Measurements from ENCODE around the gene LIPF. TPM values are rescaled to one million over a fixed set of nuclear protein-coding genes. Genes with fewer than 3 reads are reported as not detected.

Gene LIPF
- total and polyA plus RNA-seq, 2 of the 4 experiments (the other 2 are of a cell fraction), result not detected

DNA sequence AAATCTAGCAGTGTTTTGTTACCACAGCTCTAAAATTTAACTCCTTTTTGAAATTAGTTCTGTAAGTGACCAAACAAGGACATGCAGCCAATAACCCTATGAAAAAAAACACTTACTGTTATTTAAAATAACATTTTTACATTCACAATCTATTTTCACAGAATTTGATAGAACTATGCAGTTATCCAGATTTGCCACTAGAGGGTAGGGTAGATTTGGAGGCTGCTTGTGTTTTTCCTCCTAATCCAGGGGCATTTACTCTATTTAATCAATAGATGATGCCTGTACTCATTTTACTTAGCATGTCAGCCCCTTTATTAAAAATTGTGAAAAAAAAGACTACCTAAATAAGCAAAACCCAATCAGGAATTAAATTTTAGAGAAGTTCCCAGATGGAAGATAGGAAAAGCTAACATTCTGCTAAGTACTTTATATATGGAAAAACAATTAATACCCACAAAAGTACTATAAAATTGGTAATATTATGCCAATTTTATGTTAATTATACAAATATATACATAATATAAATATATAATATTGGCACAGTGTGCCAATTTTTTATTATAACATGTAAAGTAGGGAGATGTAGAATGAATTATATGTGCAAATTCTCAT is 23.7 kb downstream of the LIPF start:
- H3K9ac ChIP-seq (ENCODE audit: low read depth, low read length), result no peak overlapping the region
- dilution Hi-C loops (cut with HindIII; ENCODE audit: low sequenced_read_pairs, unreplicated experiment), result no loop called here
- H3K27ac ChIP-seq (ENCODE audit: insufficient read depth, low read length), result no peak overlapping the region
- H4K91ac ChIP-seq (ENCODE audit: insufficient read depth, low read depth, low read length), result no peak overlapping the region
- H3K4me3 ChIP-seq (ENCODE audit: insufficient read depth, low read depth, low read length), result no peak overlapping the region
- no peak overlapping the region for H3K14ac ChIP-seq (replicated peaks; ENCODE audit: low read depth, low read length)
- POLR2A ChIA-PET (ENCODE audit: unreplicated experiment), result no interaction called here
- H2AK9ac ChIP-seq (replicated peaks; ENCODE audit: low read depth, low read length, poor library complexity), result no peak overlapping the region
- no peaks in the 10 kb centered on the region for H4K20me1 ChIP-seq (ENCODE audit: insufficient read depth, low read length)
- H3K9me3 ChIP-seq (ENCODE audit: control insufficient read depth, insufficient read depth, low read length), result no peaks in the 10 kb centered on the region
- ATAC-seq (ENCODE audit: low read depth) (peak; percentile 72; the same call in 1 of the 2 replicates), DNase-seq (peak; percentile 24)
- no peaks in the 10 kb centered on the region for H3K36me3 ChIP-seq (ENCODE audit: control insufficient read depth, insufficient read depth, low read length)
- no peak overlapping the region for H3K18ac ChIP-seq (ENCODE audit: low read depth, low read length)
- no peak overlapping the region for H3K56ac ChIP-seq (ENCODE audit: extremely low read depth, insufficient read depth, low read length)
- no peaks in the 10 kb centered on the region; the same call in 1 of the 2 replicates for H3K27me3 ChIP-seq (ENCODE audit: control insufficient read depth, insufficient read depth, low read length)
- intact Hi-C loops (cut with micrococcal nuclease), result loop anchor here (1.0 to 2.0 kb wide), 2 partner anchors 123 kb away; no protein-coding TSS in a partner anchor
- no peak overlapping the region for H2BK5ac ChIP-seq (ENCODE audit: low read depth, low read length, poor library complexity, severe bottlenecking)
- in situ Hi-C loops (cut with MboI; ENCODE audit: low sequenced_read_pairs), result no loop called here
- no peak overlapping the region for H3K4ac ChIP-seq (ENCODE audit: low read depth, low read length)
- TF ChIP-seq FOS (IDR thresholded peaks at IDR 0.05; ENCODE audit: low read depth, low read length) (no peak), MXI1 (IDR thresholded peaks at IDR 0.05; ENCODE audit: borderline replicate concordance, low read depth, low read length) (no peak), RAD21 (IDR thresholded peaks at IDR 0.05; ENCODE audit: low read length) (peak; percentile 69), BHLHE40 (IDR thresholded peaks at IDR 0.05; ENCODE audit: low read depth, low read length) (no peak), MAZ (IDR thresholded peaks at IDR 0.05; ENCODE audit: borderline replicate concordance, low read depth, low read length) (no peak), RCOR1 (IDR thresholded peaks at IDR 0.05; ENCODE audit: insufficient replicate concordance, low read length) (no peak), CHD1 (IDR thresholded peaks at IDR 0.05; ENCODE audit: low read depth, low read length) (no peak), MAFK (IDR thresholded peaks at IDR 0.05; ENCODE audit: low read depth, low read length) (no peak), POLR2A (IDR thresholded peaks at IDR 0.05; ENCODE audit: low read depth, low read length) (no peak), SMC3 (IDR thresholded peaks at IDR 0.05; ENCODE audit: low read depth, low read length) (peak; percentile 60)
- TF ChIP-seq, protein P1, sequence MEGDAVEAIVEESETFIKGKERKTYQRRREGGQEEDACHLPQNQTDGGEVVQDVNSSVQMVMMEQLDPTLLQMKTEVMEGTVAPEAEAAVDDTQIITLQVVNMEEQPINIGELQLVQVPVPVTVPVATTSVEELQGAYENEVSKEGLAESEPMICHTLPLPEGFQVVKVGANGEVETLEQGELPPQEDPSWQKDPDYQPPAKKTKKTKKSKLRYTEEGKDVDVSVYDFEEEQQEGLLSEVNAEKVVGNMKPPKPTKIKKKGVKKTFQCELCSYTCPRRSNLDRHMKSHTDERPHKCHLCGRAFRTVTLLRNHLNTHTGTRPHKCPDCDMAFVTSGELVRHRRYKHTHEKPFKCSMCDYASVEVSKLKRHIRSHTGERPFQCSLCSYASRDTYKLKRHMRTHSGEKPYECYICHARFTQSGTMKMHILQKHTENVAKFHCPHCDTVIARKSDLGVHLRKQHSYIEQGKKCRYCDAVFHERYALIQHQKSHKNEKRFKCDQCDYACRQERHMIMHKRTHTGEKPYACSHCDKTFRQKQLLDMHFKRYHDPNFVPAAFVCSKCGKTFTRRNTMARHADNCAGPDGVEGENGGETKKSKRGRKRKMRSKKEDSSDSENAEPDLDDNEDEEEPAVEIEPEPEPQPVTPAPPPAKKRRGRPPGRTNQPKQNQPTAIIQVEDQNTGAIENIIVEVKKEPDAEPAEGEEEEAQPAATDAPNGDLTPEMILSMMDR (conservative IDR thresholded peaks at IDR 0.05; ENCODE audit: low read depth, low read length), result peak; percentile 75
- H2BK15ac ChIP-seq (ENCODE audit: low read depth, low read length), result no peak overlapping the region
- no peaks in the 10 kb centered on the region for H3K9me1 ChIP-seq (ENCODE audit: insufficient read depth, low read length)
- no TSS peak for BruUV-seq (replicated peaks)
- H2AFZ ChIP-seq (replicated peaks; ENCODE audit: low read length, poor library complexity), result no peak overlapping the region
- H2BK120ac ChIP-seq (ENCODE audit: low read depth, low read length), result no peak overlapping the region
- CTCF ChIA-PET, result interaction anchor here (0.6 to 1.4 kb wide), 4 partner anchors 51 to 121 kb away, joined by 3 to 4 read pairs (median 3); partner anchors contain the start of gene RNLS
- H4K8ac ChIP-seq (ENCODE audit: low read depth in 2 of 2, low read length in 2 of 2), result no peak overlapping the region
- no peak overlapping the region for H2AK5ac ChIP-seq (ENCODE audit: low read depth, low read length)
- no peak overlapping the region for H2BK20ac ChIP-seq (ENCODE audit: low read depth, low read length)
- H3K4me1 ChIP-seq (ENCODE audit: control insufficient read depth, insufficient read depth, low read length), result no peaks in the 10 kb centered on the region
- no peak overlapping the region for H3K23ac ChIP-seq (ENCODE audit: low read depth, low read length)
- no peaks in the 10 kb centered on the region for H3K79me1 ChIP-seq (ENCODE audit: low read depth in 1 of 2, low read length in 2 of 2)
- no peak overlapping the region for H4K5ac ChIP-seq (ENCODE audit: low read depth, low read length)
- no peak overlapping the region for H3K4me2 ChIP-seq (ENCODE audit: low read depth, low read length)
